Loucy (cell line): ENCODE data around the gene GRK2.

ENCODE experiments used
- CTCF ChIP-seq: fragments of 200-600 bp; sonication (generic); conservative IDR thresholded peaks from 2 replicates; pipeline ENCODE4 v1.5.1; 2014; ENCODE audit warnings: mild to moderate bottlenecking, antibody characterized with exemption, low read length
- EZH2phosphoT487 ChIP-seq: fragments of 200-600 bp; IDR thresholded peaks from 2 replicates; pipeline ENCODE4 v1.6.1; 2018; ENCODE audit warnings: antibody characterized with exemption, mild to moderate bottlenecking, moderate library complexity, borderline replicate concordance

DNA sequence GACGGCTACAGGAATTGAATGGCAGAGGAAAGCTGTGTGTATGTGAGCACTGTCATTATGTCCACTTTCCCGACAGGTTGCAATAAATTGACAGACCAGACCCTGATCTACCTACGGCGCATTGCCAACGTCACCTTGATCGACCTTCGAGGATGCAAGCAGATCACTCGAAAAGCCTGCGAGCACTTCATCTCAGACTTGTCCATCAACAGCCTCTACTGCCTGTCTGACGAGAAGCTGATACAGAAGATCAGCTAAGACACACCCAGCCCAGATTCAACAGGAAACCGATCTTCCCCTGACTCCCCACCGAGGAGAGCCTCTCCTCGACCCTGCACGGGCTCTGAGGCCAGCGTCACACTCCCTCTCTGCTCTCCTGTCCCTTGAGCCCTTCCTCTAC, 11.5 kb upstream of the GRK2 start:
- no peak for TF ChIP-seq CTCF
- TF ChIP-seq EZH2phosphoT487, result no peak
